HG03460 (cell line): ENCODE measurements around the gene KXD1.
"Not testable (repeated sequence)": the region's sequence is repeated elsewhere in the genome, so short reads cannot be mapped to it uniquely, and the experiment has no call there.

Experiments
- ATAC-seq: cut with Tn5 transposase; IDR thresholded peaks from one replicate; pipeline ENCODE4 v1.9.1; 2021; ENCODE audit not compliant: unreplicated experiment

Gene KXD1

GRCh38 chr19:18599485-18599884 lies 41.8 kb downstream of the KXD1 start:
- ATAC-seq = no peak

- not testable (repeated sequence) for ATAC-seq
These were observed 43.2 kb downstream of the KXD1 start for GRCh38 chr19:18600692-18601397.

- ATAC-seq = no peak
These were observed 44.2 kb downstream of the KXD1 start for GRCh38 chr19:18601875-18602274.

- ATAC-seq = no peak
These were observed 45.7 kb downstream of the KXD1 start for GRCh38 chr19:18603255-18603957.

GRCh38 chr19:18603958-18604819 lies 46.5 kb downstream of the KXD1 start:
- no peak for ATAC-seq

GRCh38 chr19:18604820-18605159 lies 47.1 kb downstream of the KXD1 start:
- no peak for ATAC-seq

- no peak for ATAC-seq
These were observed 47.5 kb downstream of the KXD1 start for GRCh38 chr19:18605196-18605545.

- no peak for ATAC-seq
These were observed 48.0 kb downstream of the KXD1 start for GRCh38 chr19:18605546-18606280.

GRCh38 chr19:18606281-18607225 lies 48.9 kb downstream of the KXD1 start, which contains the start of gene CRLF1:
TSS of gene CRLF1 (minus strand) at chr19:18606799. CDS start at chr19:18606656, 143 bp downstream.
- ATAC-seq = no peak

- ATAC-seq = no peak
These were observed 49.8 kb downstream of the KXD1 start for GRCh38 chr19:18607226-18608101.

- no peak for ATAC-seq
These were observed 50.6 kb downstream of the KXD1 start for GRCh38 chr19:18608102-18608804.

- ATAC-seq = no peak
These were observed 51.4 kb downstream of the KXD1 start for GRCh38 chr19:18608805-18609716.

- no peak for ATAC-seq
These were observed 52.0 kb downstream of the KXD1 start for GRCh38 chr19:18609717-18610051.

GRCh38 chr19:18610245-18610555 lies 52.5 kb downstream of the KXD1 start:
- ATAC-seq = no peak

- ATAC-seq = no peak
These were observed 53.1 kb downstream of the KXD1 start for GRCh38 chr19:18610556-18611326.

GRCh38 chr19:18611327-18612050 lies 53.8 kb downstream of the KXD1 start:
- no peak for ATAC-seq
